HepG2 (cell line): Measurements from ENCODE around the gene LBX1. TPM values are rescaled to one million over a fixed set of nuclear protein-coding genes. Genes with fewer than 3 reads are reported as not detected.
A peak's percentile ranks its signal among the peaks of the same experiment; 100 is the strongest.

Experiments
- ATAC-seq: fragments of 200-7000 bp; cut with Tn5 transposase; 3 replicates; pipeline ENCODE4 v1.9.1; 2020; ENCODE audit warnings: mild to moderate bottlenecking, moderate library complexity
- BruUV-seq: library from RNA; stranded (reverse); fragments of 400-500 nt; replicated peaks from 2 replicates; lab custom pipeline; 2021; lab: Mats Ljungman, UMichigan
- CTCF ChIA-PET: fragments of 300-600 bp; formaldehyde crosslinking; extraction: SDS; loops from one replicate; lab custom pipeline; 2021; ENCODE audit warnings: low total read pairs, inconsistent platforms, low intra/inter-chr PET ratio; lab: Yijun Ruan, JAX
- POLR2A ChIA-PET: fragments of 350-600 bp; sonication (Branson Sonifier 250); formaldehyde crosslinking; loops from one replicate; lab custom pipeline; 2020; ENCODE audit warnings: antibody characterized with exemption, inconsistent platforms; lab: Yijun Ruan, JAX
- DNase-seq: peaks from one replicate; pipeline ENCODE4 v3.0.0-alpha.2; 2015; ENCODE audit warnings: low spot score
- FAIRE-seq: peaks from 3 replicates; lab custom pipeline; 2011; peaks lifted over from hg19 to GRCh38; lab: Jason Lieb, UNC
- H2AFZ ChIP-seq: one replicate; pipeline ENCODE4 v1.6.1; 2011; ENCODE audit warnings: low read length, inconsistent platforms
- H3K27ac ChIP-seq: fragments of 300-600 bp; 3 replicates; pipeline ENCODE4 v1.8.0; 2011; ENCODE audit warnings: mixed run types, mild to moderate bottlenecking, mixed read lengths, low read length, inconsistent platforms; ENCODE audit not compliant: insufficient read depth; ENCODE audit errors: extremely low read length
- H3K27me3 ChIP-seq, 2 experiments: fragments of 200-600 bp in 1 of 2; 2 replicates in 1 of 2; 3 replicates in 1 of 2; pipeline versions ENCODE4 v1.6.0 to v1.8.0; 2011; ENCODE audit warnings: low read length in 2 of 2, mild to moderate bottlenecking in 2 of 2, moderate library complexity in 2 of 2, inconsistent platforms in 1 of 2; ENCODE audit not compliant: insufficient read depth in 2 of 2, control insufficient read depth in 1 of 2
- H3K36me3 ChIP-seq, 2 experiments: fragments of 200-600 bp in 1 of 2; replicated peaks in 1 of 2; 2 replicates in 1 of 2; 3 replicates in 1 of 2; pipeline versions ENCODE4 v1.5.1 to v1.8.0; 2011; ENCODE audit warnings: low read length in 2 of 2, inconsistent platforms in 1 of 2; ENCODE audit not compliant: insufficient read depth in 2 of 2, control insufficient read depth in 1 of 2
- H3K4me1 ChIP-seq: 2 replicates; pipeline ENCODE4 v1.5.1; 2012; ENCODE audit warnings: low read length, inconsistent platforms; ENCODE audit not compliant: insufficient read depth
- H3K4me2 ChIP-seq: 2 replicates; pipeline ENCODE4 v1.6.0; 2011; ENCODE audit warnings: low read depth, low read length, inconsistent platforms
- H3K4me3 ChIP-seq, 3 experiments: fragments of 200-600 bp in 1 of 3; sonication (generic), shearing (Covaris generic) in 1 of 3; replicated peaks in 1 of 3; 2 replicates each; pipeline ENCODE4 v1.5.1; 2011 to 2016; ENCODE audit warnings: low read length in 3 of 3, inconsistent platforms in 2 of 3, low read depth in 2 of 3, mild to moderate bottlenecking in 2 of 3, control low read depth in 1 of 3, mixed read lengths in 1 of 3; ENCODE audit not compliant: insufficient read depth in 1 of 3
- H3K79me2 ChIP-seq: one replicate; pipeline ENCODE4 v1.6.1; 2011; ENCODE audit warnings: low read length, inconsistent platforms; ENCODE audit not compliant: insufficient read depth
- H3K9ac ChIP-seq: 2 replicates; pipeline ENCODE4 v1.6.0; 2011; ENCODE audit warnings: mild to moderate bottlenecking, low read depth, low read length, inconsistent platforms; ENCODE audit not compliant: insufficient read depth
- H3K9me3 ChIP-seq: 2 replicates; pipeline ENCODE4 v1.5.1; 2012; ENCODE audit warnings: mild to moderate bottlenecking, low read length
- H4K20me1 ChIP-seq: 2 replicates; pipeline ENCODE4 v1.6.0; 2011; ENCODE audit warnings: inconsistent platforms, mild to moderate bottlenecking, low read length, moderate library complexity; ENCODE audit not compliant: insufficient read depth
- MIXL1 ChIP-seq: IDR thresholded peaks from 2 replicates; pipeline ENCODE4 v1.6.1; 2016
- NR2F6 ChIP-seq, 2 experiments: IDR thresholded peaks; 2 replicates each; pipeline ENCODE4 v1.6.1; 2016; ENCODE audit warnings: antibody characterized with exemption in 1 of 2, mild to moderate bottlenecking in 1 of 2
- PAF1 ChIP-seq: IDR thresholded peaks from 2 replicates; pipeline ENCODE4 v1.6.1; 2016; ENCODE audit warnings: missing genetic modification reagents, missing compliant biosample characterization
- PCBP2 ChIP-seq: fragments of 200-400 bp; formaldehyde crosslinking; optimal IDR thresholded peaks from 2 replicates; pipeline ENCODE3; 2018; ENCODE audit warnings: low read length, low read depth; ENCODE audit not compliant: poor library complexity, severe bottlenecking
- TAF1 ChIP-seq: sonication (generic); formaldehyde crosslinking; IDR thresholded peaks from 2 replicates; pipeline ENCODE4 v1.4.0; 2020; ENCODE audit warnings: missing genetic modification reagents
- TP53 ChIP-seq: sonication (generic); formaldehyde crosslinking; conservative IDR thresholded peaks from 2 replicates; pipeline ENCODE4 v1.4.0; 2020; ENCODE audit warnings: missing genetic modification reagents
- WGBS: methylation state at CpG from one replicate; pipeline ENCODE4 v1.1.6; 2017; ENCODE audit warnings: low lambda C conversion rate; 5-methylcytosine and 5-hydroxymethylcytosine counted together
- in situ Hi-C: cut with HindIII; loops from 2 replicates; pipeline ENCODE4 v1.10.0; 2017; ENCODE audit warnings: low pct_unique_long_range_greater_than_20kb; ENCODE audit not compliant: extremely low pct_ligation_motif_present
- intact Hi-C: fragments of 100-400 bp; cut with micrococcal nuclease; formaldehyde crosslinking; loops from one replicate; pipeline ENCODE4 v1.10.0; 2022; ENCODE audit not compliant: unreplicated experiment
- polyA plus RNA-seq, 8 experiments: library from polyadenylated mRNA; depleted of rRNA in 3 of 8; stranded (reverse) in 7 of 8; unstranded in 1 of 8; fragments of >200 nt; fragmentation: Illumina TruSeq in 4 of 8; extraction: Trizol in 4 of 8; gene quantifications; 2 replicates each; pipeline versions ENCODE4 v1.2.1 to v1.2.3, GENCODE V29; 2011 to 2016; ENCODE audit warnings: low read depth in 4 of 8, missing spikeins in 1 of 8, mixed read lengths in 1 of 8; ENCODE audit not compliant: insufficient read depth in 1 of 8
- total RNA-seq, 5 experiments: library from RNA; depleted of rRNA; stranded (reverse); fragments of >200 nt; fragmentation: Illumina TruSeq; extraction: Trizol; gene quantifications; 2 replicates each; pipeline ENCODE4 v1.2.3, GENCODE V29; 2016; ENCODE audit warnings: low read depth in 1 of 5
- TF ChIP-seq, protein P1 (sequence below): sonication (generic); formaldehyde crosslinking; IDR thresholded peaks from 2 replicates; pipeline ENCODE4 v1.4.0; 2020; ENCODE audit warnings: missing genetic modification reagents
- TF ChIP-seq, protein P2 (sequence below): sonication (generic); formaldehyde crosslinking; IDR thresholded peaks from 2 replicates; pipeline ENCODE4 v1.5.1; 2020; ENCODE audit warnings: missing genetic modification reagents, mild to moderate bottlenecking, borderline replicate concordance
- TF ChIP-seq, protein P3 (sequence below): sonication (generic); formaldehyde crosslinking; IDR thresholded peaks from 2 replicates; pipeline ENCODE4 v1.4.0; 2020; ENCODE audit warnings: missing genetic modification reagents
- TF ChIP-seq, protein P4 (sequence below): sonication (generic); formaldehyde crosslinking; IDR thresholded peaks from 2 replicates; pipeline ENCODE4 v1.4.0; 2020; ENCODE audit warnings: missing genetic modification reagents
- TF ChIP-seq, protein P5 (sequence below): sonication (generic); formaldehyde crosslinking; IDR thresholded peaks from 2 replicates; pipeline ENCODE4 v1.4.0; 2020; ENCODE audit warnings: missing genetic modification reagents

The LBX1 gene
- total and polyA plus RNA-seq, 2 of the 13 experiments (the other 11 are each of a cell fraction or from before 2014, with no cell fraction given), result not detected

DNA sequence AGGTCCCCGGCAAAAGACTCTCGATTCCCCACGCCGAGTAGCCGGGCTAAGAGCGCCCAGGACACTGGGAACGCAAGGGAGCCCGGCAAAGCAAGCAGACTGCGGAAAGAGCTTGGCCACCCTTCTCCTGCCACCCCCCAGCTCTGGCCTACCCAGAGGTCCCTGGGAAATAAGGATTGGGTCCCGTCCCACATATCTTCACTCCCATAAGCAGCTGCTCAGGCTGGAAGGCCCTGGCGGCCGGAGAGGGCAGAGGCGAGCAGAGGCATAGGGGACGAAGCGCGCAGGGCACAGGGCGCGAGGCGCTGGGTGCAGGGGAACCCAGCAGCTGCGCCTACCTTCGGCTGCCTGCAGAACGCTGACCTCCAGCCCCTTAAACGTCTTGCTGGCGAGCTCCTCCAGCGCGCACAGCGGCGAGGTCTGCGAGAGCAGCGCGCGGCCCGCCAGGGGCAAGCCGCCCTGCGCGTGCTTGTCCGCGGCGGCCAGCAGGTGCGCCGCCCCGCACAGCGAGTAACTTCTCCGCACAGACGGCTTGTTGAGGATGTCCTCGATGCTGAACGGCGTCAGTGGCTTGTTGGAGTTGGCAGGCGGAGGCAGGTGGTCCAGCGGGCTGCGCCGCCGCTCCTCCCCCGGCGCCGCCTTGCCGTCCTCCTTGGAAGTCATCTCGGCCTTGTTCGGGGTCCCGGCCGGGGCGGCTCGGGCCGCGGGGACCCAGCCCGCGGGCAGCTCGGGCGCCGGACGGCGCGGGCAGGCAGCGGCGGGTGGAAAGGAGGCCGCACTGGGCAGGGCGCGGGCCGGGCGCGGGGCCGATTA is 904 bp downstream of the LBX1 start (continued):
- TF ChIP-seq, protein P1, sequence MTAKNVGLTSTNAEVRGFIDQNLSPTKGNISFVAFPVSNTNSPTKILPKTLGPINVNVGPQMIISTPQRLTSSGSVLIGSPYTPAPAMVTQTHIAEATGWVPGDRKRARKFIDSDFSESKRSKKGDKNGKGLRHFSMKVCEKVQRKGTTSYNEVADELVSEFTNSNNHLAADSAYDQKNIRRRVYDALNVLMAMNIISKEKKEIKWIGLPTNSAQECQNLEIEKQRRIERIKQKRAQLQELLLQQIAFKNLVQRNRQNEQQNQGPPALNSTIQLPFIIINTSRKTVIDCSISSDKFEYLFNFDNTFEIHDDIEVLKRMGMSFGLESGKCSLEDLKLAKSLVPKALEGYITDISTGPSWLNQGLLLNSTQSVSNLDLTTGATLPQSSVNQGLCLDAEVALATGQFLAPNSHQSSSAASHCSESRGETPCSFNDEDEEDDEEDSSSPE (CRISPR knock-in tag), result no peak
- TF ChIP-seq NR2F6 (IDR thresholded peaks at IDR 0.05) (no peak), NR2F6 (CRISPR knock-in tag; IDR thresholded peaks at IDR 0.05) (no peak), TP53 (no peak), MIXL1 (CRISPR knock-in tag) (no peak)

DNA sequence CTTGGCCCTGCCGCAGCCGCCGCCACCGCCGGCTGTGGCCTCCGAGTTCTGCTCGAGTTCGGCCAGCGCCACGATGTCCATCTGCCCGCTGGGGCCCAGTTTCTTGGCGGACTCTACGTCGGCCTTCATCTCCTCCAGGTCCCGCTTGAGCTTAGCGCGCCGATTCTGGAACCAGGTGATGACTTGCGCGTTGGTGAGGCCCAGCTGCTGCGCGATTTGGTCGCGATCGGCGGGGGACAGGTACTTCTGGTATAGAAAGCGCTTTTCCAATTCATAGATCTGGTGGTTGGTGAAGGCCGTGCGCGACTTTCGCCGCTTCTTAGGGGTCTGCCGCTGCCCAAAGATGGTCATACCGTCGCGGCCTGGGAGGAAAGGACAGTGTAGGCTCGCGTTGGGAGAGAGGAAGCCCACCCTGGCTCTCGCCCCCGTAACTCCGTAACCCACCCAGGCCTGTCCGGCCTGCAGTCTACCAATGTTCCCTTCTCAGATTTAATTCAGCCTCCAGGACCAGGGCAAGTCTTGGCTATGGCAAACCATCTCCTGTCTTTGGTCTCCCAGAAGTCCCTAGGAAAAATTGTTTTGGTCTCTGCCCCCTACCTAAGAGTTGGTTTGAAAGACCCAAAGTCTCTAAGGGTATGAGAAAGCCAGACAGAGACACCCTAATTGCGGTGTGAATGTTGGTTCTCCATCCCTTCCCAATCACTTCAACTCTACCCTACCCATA is 1.7 kb downstream of the LBX1 start:
- in situ Hi-C loops, result no loop called here
- H3K36me3 ChIP-seq, result no peaks in the 10 kb centered on the region
- H3K9me3 ChIP-seq, result no peaks in the 10 kb centered on the region
- H3K27ac ChIP-seq, result no peak overlapping the region
- H3K79me2 ChIP-seq, result no peaks in the 10 kb centered on the region
- peaks cover 5% of the 10 kb centered on the region; the same call in 1 of the 2 replicates for H4K20me1 ChIP-seq
- peaks cover 25 to 97% of the 10 kb centered on the region in 2 experiments for H3K27me3 ChIP-seq
- peaks cover 19% of the 10 kb centered on the region for H3K4me1 ChIP-seq
- H3K9ac ChIP-seq, result no peak overlapping the region
- 50% methylated on average over 3 of the region's 43 CpGs for WGBS
- FAIRE-seq, result no peak
- ChIA-PET POLR2A (no interaction called here), CTCF (no interaction called here)
- H3K4me2 ChIP-seq, result no peak overlapping the region
- BruUV-seq, result no TSS peak
- TF ChIP-seq, protein P2, sequence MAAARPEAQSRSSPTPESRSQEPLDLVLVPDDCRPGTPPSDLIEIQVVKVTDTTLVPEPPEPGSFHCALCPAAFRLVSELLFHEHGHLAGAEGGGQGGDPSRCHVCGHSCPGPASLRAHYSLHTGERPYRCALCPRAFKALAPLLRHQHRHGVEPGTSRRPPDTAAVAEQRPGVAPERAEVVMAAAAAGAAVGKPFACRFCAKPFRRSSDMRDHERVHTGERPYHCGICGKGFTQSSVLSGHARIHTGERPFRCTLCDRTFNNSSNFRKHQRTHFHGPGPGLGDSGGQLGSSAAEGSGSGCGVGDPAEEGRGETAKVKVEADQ, result no peak
- TF ChIP-seq, protein P3, sequence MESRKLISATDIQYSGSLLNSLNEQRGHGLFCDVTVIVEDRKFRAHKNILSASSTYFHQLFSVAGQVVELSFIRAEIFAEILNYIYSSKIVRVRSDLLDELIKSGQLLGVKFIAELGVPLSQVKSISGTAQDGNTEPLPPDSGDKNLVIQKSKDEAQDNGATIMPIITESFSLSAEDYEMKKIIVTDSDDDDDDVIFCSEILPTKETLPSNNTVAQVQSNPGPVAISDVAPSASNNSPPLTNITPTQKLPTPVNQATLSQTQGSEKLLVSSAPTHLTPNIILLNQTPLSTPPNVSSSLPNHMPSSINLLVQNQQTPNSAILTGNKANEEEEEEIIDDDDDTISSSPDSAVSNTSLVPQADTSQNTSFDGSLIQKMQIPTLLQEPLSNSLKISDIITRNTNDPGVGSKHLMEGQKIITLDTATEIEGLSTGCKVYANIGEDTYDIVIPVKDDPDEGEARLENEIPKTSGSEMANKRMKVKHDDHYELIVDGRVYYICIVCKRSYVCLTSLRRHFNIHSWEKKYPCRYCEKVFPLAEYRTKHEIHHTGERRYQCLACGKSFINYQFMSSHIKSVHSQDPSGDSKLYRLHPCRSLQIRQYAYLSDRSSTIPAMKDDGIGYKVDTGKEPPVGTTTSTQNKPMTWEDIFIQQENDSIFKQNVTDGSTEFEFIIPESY, result peak; percentile 44; the same call in 1 of the 2 replicates
- TF ChIP-seq PAF1 (CRISPR knock-in tag) (no peak), TAF1 (no peak), PCBP2 (no peak)
- TF ChIP-seq, protein P4, sequence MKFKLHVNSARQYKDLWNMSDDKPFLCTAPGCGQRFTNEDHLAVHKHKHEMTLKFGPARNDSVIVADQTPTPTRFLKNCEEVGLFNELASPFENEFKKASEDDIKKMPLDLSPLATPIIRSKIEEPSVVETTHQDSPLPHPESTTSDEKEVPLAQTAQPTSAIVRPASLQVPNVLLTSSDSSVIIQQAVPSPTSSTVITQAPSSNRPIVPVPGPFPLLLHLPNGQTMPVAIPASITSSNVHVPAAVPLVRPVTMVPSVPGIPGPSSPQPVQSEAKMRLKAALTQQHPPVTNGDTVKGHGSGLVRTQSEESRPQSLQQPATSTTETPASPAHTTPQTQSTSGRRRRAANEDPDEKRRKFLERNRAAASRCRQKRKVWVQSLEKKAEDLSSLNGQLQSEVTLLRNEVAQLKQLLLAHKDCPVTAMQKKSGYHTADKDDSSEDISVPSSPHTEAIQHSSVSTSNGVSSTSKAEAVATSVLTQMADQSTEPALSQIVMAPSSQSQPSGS (CRISPR knock-in tag), result no peak
- TF ChIP-seq, protein P5, sequence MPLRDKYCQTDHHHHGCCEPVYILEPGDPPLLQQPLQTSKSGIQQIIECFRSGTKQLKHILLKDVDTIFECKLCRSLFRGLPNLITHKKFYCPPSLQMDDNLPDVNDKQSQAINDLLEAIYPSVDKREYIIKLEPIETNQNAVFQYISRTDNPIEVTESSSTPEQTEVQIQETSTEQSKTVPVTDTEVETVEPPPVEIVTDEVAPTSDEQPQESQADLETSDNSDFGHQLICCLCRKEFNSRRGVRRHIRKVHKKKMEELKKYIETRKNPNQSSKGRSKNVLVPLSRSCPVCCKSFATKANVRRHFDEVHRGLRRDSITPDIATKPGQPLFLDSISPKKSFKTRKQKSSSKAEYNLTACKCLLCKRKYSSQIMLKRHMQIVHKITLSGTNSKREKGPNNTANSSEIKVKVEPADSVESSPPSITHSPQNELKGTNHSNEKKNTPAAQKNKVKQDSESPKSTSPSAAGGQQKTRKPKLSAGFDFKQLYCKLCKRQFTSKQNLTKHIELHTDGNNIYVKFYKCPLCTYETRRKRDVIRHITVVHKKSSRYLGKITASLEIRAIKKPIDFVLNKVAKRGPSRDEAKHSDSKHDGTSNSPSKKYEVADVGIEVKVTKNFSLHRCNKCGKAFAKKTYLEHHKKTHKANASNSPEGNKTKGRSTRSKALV (CRISPR knock-in tag), result peak; percentile 23; the same call in 1 of the 2 replicates
- TF ChIP-seq, all 625 proteins: peak for 2
- no peak for DNase-seq
- Histone ChIP-seq H3K4me3 (peak overlapping the region in 1 of 3 experiments; percentile 51; a peak in 1 of 6 replicates), H2AFZ (no peak overlapping the region)
- intact Hi-C loops, result no loop called here
- no peak for ATAC-seq
